MM.1S (cell line): Measurements from ENCODE around the gene TLDC2.
A peak's percentile ranks its signal among the peaks of the same experiment; 100 is the strongest.
"Not testable (repeated sequence)": the region's sequence is repeated elsewhere in the genome, so short reads cannot be mapped to it uniquely, and the experiment has no call there.

Experiments used
- DNase-seq: peaks from one replicate; pipeline ENCODE4 v3.0.0-alpha.2; 2015
- H2AFZ ChIP-seq: fragments of 300-600 bp; sonication (generic); 2 replicates; pipeline ENCODE4 v1.6.0; 2016; ENCODE audit warnings: antibody characterized with exemption, low read length
- H3F3A ChIP-seq: fragments of 300-600 bp; sonication (generic); 2 replicates; pipeline ENCODE4 v1.6.1; 2016; ENCODE audit warnings: mild to moderate bottlenecking, antibody characterized with exemption, low read length, moderate library complexity, mixed read lengths; ENCODE audit not compliant: insufficient read depth
- H3K27ac ChIP-seq: fragments of 300-600 bp; sonication (generic); 2 replicates; pipeline ENCODE4 v1.5.1; 2016; ENCODE audit warnings: mild to moderate bottlenecking, low read length
- H3K27me3 ChIP-seq: fragments of 300-600 bp; sonication (generic); replicated peaks from 2 replicates; pipeline ENCODE4 v1.6.0; 2016; ENCODE audit warnings: low read length; ENCODE audit not compliant: insufficient read depth
- H3K36me3 ChIP-seq: fragments of 300-600 bp; sonication (generic); replicated peaks from 2 replicates; pipeline ENCODE4 v1.6.1; 2016; ENCODE audit warnings: mild to moderate bottlenecking, low read length, mixed read lengths; ENCODE audit not compliant: insufficient read depth
- H3K4me1 ChIP-seq: fragments of 300-600 bp; sonication (generic); 2 replicates; pipeline ENCODE4 v1.6.1; 2016; ENCODE audit warnings: low read length, mixed read lengths
- H3K4me2 ChIP-seq: fragments of 300-600 bp; sonication (generic); 2 replicates; pipeline ENCODE4 v1.6.0; 2016; ENCODE audit warnings: low read depth, low read length
- H3K4me3 ChIP-seq: fragments of 300-600 bp; sonication (generic); 2 replicates; pipeline ENCODE4 v1.5.1; 2016; ENCODE audit warnings: low read length, mixed read lengths
- H3K79me2 ChIP-seq: fragments of 300-600 bp; sonication (generic); 2 replicates; pipeline ENCODE4 v1.6.1; 2016; ENCODE audit warnings: mixed run types, low read length, mixed read lengths
- H3K9ac ChIP-seq: fragments of 300-600 bp; sonication (generic); 2 replicates; pipeline ENCODE4 v1.6.1; 2016; ENCODE audit warnings: low read length, mixed read lengths
- H3K9me2 ChIP-seq: fragments of 300-600 bp; sonication (generic); replicated peaks from 2 replicates; pipeline ENCODE4 v1.6.1; 2016; ENCODE audit warnings: mild to moderate bottlenecking, low read length, mixed read lengths; ENCODE audit not compliant: insufficient read depth
- H3K9me3 ChIP-seq: fragments of 300-600 bp; sonication (generic); replicated peaks from 2 replicates; pipeline ENCODE4 v1.6.1; 2016; ENCODE audit warnings: mild to moderate bottlenecking, low read length, mixed read lengths; ENCODE audit not compliant: insufficient read depth
- H4K20me1 ChIP-seq: fragments of 300-600 bp; sonication (generic); 2 replicates; pipeline ENCODE4 v1.6.1; 2016; ENCODE audit warnings: mild to moderate bottlenecking, low read length, moderate library complexity, mixed read lengths; ENCODE audit not compliant: insufficient read depth
- CTCF ChIP-seq: fragments of 300-600 bp; sonication (generic); IDR thresholded peaks from 2 replicates; pipeline ENCODE4 v1.5.1; 2016; ENCODE audit warnings: antibody characterized with exemption, low read length, mixed read lengths
- EZH2 ChIP-seq: fragments of 300-600 bp; sonication (generic); optimal IDR thresholded peaks from 2 replicates; pipeline ENCODE3; 2017; ENCODE audit warnings: low read depth, mild to moderate bottlenecking, antibody characterized with exemption, low read length, mixed read lengths
- EZH2phosphoT487 ChIP-seq: fragments of 300-600 bp; sonication (generic); IDR thresholded peaks from 2 replicates; pipeline ENCODE4 v1.6.1; 2018; ENCODE audit warnings: antibody characterized with exemption, low read length

TLDC2 gene

GRCh38 chr20:36835025-36835424 lies 40.9 kb upstream of the TLDC2 start:
- Histone ChIP-seq H3K4me1 (peaks cover 6% of the 10 kb centered on the region), H3K36me3 (no peaks in the 10 kb centered on the region)

GRCh38 chr20:36835453-36836198 lies 40.3 kb upstream of the TLDC2 start:
- H2AFZ ChIP-seq: peak overlapping the region; percentile 74

More at GRCh38 chr20:36835025-36835424, 40.9 kb upstream of the TLDC2 start:
- no peak for TF ChIP-seq CTCF
- TF ChIP-seq EZH2phosphoT487: no peak
- TF ChIP-seq EZH2: no peak
- Histone ChIP-seq H3K79me2 (no peaks in the 10 kb centered on the region), H3K4me3 (peak overlapping the region; percentile 44), H3K9me2 (no peaks in the 10 kb centered on the region), H3K9ac (peak overlapping the region; percentile 66), H3K9me3 (no peaks in the 10 kb centered on the region), H3K27me3 (no peaks in the 10 kb centered on the region), H3F3A (no peaks in the 10 kb centered on the region), H3K27ac (peak overlapping the region; percentile 49; the same call in 1 of the 2 replicates), H4K20me1 (no peaks in the 10 kb centered on the region), H3K4me2 (peak overlapping the region; percentile 91), H2AFZ (peak overlapping the region; percentile 74; the same call in 1 of the 2 replicates)
- DNase-seq: no peak

GRCh38 chr20:36836591-36837269 lies 39.2 kb upstream of the TLDC2 start:
- H3K9me2 ChIP-seq: no peaks in the 10 kb centered on the region
- H4K20me1 ChIP-seq: no peaks in the 10 kb centered on the region
- H3K27ac ChIP-seq: no peak overlapping the region
- DNase-seq: peak; percentile 52
- peaks cover 11% of the 10 kb centered on the region for H3K4me1 ChIP-seq
- TF ChIP-seq CTCF (peak; percentile 48), EZH2phosphoT487 (no peak)
- no peaks in the 10 kb centered on the region for H3K79me2 ChIP-seq
- peaks cover 2% of the 10 kb centered on the region; the same call in 1 of the 2 replicates for H3F3A ChIP-seq
- H3K4me3 ChIP-seq: no peak overlapping the region
- no peaks in the 10 kb centered on the region for H3K36me3 ChIP-seq
- no peaks in the 10 kb centered on the region for H3K27me3 ChIP-seq
- H3K4me2 ChIP-seq: peak overlapping the region; percentile 91; the same call in 1 of the 2 replicates
- no peak overlapping the region for H2AFZ ChIP-seq
- H3K9ac ChIP-seq: no peak overlapping the region; the same call in 1 of the 2 replicates
- no peaks in the 10 kb centered on the region for H3K9me3 ChIP-seq

More at GRCh38 chr20:36835453-36836198, 40.3 kb upstream of the TLDC2 start:
- TF ChIP-seq EZH2phosphoT487 (no peak), EZH2 (no peak), CTCF (no peak)
- no peaks in the 10 kb centered on the region for H4K20me1 ChIP-seq
- H3K79me2 ChIP-seq: no peaks in the 10 kb centered on the region
- H3F3A ChIP-seq: no peaks in the 10 kb centered on the region
- H3K9me2 ChIP-seq: no peaks in the 10 kb centered on the region
- H3K36me3 ChIP-seq: no peaks in the 10 kb centered on the region
- no peaks in the 10 kb centered on the region for H3K27me3 ChIP-seq
- peak overlapping the region; percentile 44 for H3K4me3 ChIP-seq
- H3K4me1 ChIP-seq: peaks cover 6% of the 10 kb centered on the region
- peak overlapping the region; percentile 91 for H3K4me2 ChIP-seq
- peak overlapping the region; percentile 66 for H3K9ac ChIP-seq
- H3K27ac ChIP-seq: peak overlapping the region; percentile 49; the same call in 1 of the 2 replicates
- peak; percentile 91 for DNase-seq
- H3K9me3 ChIP-seq: no peaks in the 10 kb centered on the region

GRCh38 chr20:36838376-36838775 lies 37.6 kb upstream of the TLDC2 start:
- not testable (repeated sequence) for H2AFZ ChIP-seq, H3K27me3 ChIP-seq, H4K20me1 ChIP-seq, DNase-seq, H3K79me2 ChIP-seq, H3K9me3 ChIP-seq, H3K36me3 ChIP-seq, H3K4me2 ChIP-seq, H3K9me2 ChIP-seq, H3K9ac ChIP-seq, H3K4me3 ChIP-seq, H3K27ac ChIP-seq
- peaks cover 16% of the 10 kb centered on the region for H3F3A ChIP-seq
- peaks cover 24% of the 10 kb centered on the region for H3K4me1 ChIP-seq
